ENCODE results near the gene GALNT3.

GALNT3 gene

DNA sequence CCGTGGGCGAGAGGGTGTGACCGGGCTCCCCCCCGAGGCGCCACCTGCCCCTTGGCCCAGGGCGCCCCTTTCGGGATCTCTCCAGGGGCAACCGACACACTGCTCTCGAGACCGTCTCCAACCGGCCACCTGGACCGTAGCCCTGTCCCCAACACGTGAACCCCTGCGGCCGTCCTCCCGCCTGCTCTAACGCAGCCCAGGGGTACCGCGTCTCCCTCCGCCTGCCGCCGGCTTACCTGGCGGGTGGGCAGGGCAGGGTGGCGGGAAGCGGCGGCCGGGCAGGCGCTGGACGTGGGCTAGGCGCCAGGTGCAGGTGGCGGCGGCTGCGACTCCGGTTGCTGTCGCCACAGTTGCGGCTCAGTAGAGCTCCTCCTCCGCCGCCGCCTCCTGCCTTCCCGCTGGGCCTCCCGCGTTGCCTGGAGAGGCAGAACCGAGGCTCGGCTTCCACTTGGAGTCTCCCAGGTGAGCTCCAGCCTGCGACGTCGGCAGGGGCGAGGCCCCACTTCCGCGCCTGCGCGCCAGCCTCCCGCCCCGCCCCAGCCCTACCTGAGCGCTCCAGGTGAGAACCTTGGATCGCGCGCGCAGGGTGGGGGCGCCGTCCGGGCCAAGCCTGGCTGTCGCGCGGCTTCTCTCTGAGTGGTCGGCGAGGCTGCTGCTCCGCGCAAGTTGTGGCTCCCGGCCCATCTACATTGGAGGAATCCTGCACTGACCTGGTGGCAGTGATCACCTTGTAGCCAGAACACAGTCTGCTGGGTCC is at the start of gene GALNT3:
Gene GALNT3 (minus strand): TSS at position 469 of the 757 bp plus-strand sequence. CDS start 23,547 bp downstream, outside the sequence.
- peak; percentile 28 for DNase-seq (ENCODE audit: low spot score)

GRCh38 chr2:165843351-165843750 is 49.3 kb upstream of the GALNT3 start:
- no peak for DNase-seq (ENCODE audit: low spot score)

DNA sequence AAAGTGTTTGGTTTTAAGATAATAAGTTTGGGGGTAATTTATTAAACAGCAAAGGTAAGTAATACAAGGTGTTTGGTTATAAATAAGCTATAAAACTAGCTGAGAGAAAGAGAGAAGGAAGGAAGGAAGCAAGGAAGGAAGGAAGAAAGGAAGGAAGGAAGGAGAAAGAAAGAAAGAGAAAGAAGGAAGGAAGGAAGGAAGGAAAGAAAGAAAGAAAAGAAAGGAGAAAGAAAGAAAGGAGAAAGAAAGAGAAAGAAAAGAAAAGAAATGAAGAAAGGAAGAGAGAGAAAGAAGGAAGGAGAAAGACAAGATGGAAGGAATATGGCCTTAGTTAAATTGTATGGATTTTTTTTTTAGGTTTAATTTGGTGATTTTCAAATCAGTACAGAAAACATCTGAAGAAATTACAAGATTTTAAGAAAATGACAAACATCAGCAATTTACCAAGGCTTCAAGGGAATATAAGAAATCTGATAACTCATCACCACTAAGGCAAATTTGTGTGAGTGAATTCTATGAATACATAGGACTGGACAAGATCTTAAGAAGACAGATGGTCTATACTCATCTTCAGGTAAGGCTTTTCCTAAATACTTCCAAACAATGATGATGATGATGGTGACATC is 46.4 kb upstream of the GALNT3 start:
- DNase-seq (ENCODE audit: low spot score), result no peak

- no peak for DNase-seq (ENCODE audit: low spot score)
Observed at GRCh38 chr2:165839610-165840009, 45.6 kb upstream of the GALNT3 start.

GRCh38 chr2:165837122-165837521 is 43.1 kb upstream of the GALNT3 start:
- peak; percentile 52 for DNase-seq (ENCODE audit: low spot score)

- no peak for DNase-seq (ENCODE audit: low spot score)
Observed at GRCh38 chr2:165835363-165835762, 41.3 kb upstream of the GALNT3 start.

DNA sequence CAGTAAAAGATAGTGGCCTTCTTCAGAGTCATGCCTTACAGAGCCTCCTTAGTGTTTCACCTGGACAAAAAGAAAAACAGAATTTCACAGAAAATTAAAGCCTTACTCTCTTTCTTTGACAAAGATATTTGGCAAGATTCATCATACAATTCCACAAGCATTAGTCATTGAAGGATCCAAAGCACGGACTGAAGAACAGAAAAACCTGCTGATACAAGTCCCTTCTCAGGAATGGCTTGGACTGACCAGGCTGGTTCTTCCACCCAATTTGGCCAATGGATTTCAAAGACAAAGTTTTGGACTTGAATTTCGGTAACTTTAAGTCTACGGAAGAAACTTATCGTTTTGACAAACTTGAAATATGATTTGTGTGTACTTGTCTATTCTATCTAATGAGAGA is 39.1 kb upstream of the GALNT3 start:
- peak; percentile 60 for DNase-seq (ENCODE audit: low spot score)

- DNase-seq (ENCODE audit: low spot score), result no peak
Observed at GRCh38 chr2:165827921-165828276, 33.9 kb upstream of the GALNT3 start.

DNA sequence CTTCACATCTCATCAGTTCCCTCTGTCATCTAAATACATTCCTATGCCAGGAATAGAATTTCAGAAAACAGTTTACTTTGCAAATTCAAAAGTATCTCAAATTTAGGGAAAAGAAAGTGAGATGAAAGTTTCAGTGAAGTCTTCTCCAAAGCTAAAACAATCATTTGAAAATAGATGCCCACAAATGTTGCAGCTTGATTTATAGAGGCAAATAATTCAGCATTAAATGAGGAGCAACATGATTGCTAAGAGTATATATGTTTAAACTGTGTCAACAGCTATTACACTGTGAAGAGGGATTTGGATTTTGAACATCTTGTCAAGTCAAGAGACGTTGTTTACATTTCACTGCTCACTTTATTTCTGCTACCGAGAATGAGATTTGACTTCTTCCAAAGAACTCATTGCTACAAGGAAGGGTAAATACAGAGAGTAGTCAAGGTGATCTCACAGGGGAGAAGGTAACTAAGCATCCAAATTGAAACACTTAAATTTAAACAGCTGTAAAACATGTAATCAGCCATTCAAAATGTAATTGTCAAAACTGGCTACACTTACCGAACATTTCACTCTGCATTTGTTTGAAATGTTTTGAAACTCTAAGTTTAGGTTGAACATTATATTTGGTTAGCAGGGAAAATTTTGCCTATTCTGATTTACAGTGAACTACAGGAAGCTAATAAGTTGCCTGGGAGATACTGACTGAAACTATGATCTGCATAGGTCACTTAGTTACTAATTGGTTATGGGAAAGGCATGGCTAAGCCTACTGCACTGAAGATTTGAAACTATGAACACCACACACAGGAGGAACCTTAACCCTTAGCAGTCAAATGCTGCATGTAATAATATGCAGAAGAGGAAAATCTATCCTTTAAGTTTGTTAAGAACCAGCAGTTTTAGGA is 33.2 kb upstream of the GALNT3 start:
- DNase-seq (ENCODE audit: low spot score), result no peak

- no peak for DNase-seq (ENCODE audit: low spot score)
Observed at GRCh38 chr2:165825041-165825440, 31.0 kb upstream of the GALNT3 start.

- DNase-seq (ENCODE audit: low spot score), result no peak
Observed at GRCh38 chr2:165820296-165820695, 26.2 kb upstream of the GALNT3 start.

DNA sequence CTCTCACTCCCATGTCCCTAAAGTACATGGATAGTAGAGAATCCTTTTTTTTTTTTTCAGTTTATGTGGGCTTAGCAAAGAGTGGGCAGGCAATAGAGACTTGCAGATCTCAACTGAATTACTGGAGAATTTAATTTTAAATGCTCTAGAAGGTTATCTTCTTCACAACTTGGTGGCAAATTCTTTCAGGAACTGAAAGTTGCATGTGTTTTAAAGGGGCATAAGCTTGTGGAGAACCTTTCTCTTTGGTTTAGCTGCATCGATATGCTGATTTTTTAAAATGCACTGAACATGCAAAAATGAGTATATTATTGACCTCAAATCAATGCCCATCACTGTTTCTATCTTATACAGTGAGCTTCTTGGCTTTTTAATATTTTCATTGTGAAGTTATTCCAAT is 24.9 kb upstream of the GALNT3 start:
- no peak for DNase-seq (ENCODE audit: low spot score)

- no peak for DNase-seq (ENCODE audit: low spot score)
Observed at GRCh38 chr2:165815299-165816141, 21.5 kb upstream of the GALNT3 start.

DNA sequence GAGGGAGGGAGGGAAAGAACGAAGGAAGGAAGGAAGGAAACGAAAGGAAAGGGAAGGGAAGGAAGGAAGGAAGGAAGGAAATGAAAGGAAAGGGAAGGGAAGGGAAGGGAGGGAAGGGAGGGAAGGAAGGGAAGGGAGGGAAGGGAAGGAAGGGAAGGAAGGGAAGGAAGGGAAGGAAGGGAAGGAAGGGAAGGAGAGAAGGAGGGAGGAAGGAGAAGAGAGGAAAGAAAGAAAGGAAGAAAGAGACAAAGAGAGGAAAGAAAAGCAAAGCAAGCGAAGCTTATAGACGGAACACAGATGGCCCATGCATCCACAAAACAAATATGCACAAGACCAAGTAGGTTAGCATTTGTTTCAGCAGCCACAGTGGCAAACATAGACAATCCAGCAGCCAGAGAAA is 20.4 kb upstream of the GALNT3 start:
- no peak for DNase-seq (ENCODE audit: low spot score)

- DNase-seq (ENCODE audit: low spot score), result no peak
Observed at GRCh38 chr2:165811592-165812370, 17.7 kb upstream of the GALNT3 start.

DNA sequence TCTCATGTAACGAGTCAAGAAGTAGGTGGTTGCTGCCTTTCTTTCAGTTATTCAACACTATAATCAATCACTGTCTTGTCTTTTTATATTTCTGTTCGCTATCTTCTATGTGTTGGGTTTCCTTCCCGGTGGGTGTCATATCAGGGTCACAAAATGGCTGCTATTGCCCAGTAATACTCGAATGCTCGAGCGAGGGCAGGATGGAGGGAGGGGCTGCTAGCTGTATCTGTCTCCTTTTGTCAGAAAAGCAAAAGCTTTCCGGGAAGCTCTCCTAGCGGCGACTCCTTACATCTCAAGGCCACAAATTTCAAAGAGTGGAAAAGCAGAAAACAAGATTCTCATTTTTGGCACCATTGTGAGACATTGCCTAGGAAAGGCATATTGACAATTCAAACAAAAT is 16.4 kb upstream of the GALNT3 start:
- no peak for DNase-seq (ENCODE audit: low spot score)

- no peak for DNase-seq (ENCODE audit: low spot score)
Observed at GRCh38 chr2:165804719-165805118, 10.7 kb upstream of the GALNT3 start.

DNA sequence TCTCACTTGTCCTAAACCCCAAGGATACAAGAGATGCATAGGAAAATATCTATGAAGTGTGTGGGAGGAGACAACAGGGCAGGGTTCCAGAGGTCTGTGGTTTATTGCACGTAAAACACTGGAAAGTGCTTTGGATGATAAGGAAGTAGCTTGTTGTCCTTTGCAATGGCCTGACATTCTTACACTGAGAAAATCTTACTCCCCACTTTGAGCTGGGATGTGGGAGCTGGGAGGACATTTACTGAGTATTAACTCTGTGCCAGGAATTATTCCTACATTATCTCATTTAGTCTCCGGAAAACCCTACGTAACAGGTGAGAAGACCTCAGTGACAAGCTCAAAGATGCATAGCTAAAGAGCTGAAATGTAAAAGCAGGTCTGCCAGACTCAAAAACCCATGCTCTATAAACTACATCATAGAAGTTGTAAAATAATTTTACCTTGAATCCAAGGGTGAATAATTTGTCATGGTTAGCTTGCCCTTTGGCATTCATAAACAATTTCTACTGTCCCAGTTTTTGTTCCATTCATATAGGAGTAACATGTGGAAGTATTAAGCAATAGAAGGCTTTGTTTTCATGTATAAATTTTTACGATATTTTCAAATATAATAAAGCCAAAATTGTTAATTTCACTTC is 9.2 kb upstream of the GALNT3 start:
- DNase-seq (ENCODE audit: low spot score), result no peak

GRCh38 chr2:165801176-165801575 is 7.1 kb upstream of the GALNT3 start:
- no peak for DNase-seq (ENCODE audit: low spot score)

GRCh38 chr2:165796819-165797530 is 2.9 kb upstream of the GALNT3 start:
- DNase-seq (ENCODE audit: low spot score), result no peak
